PC-9 (cell line): Measurements from ENCODE around the gene C1QTNF9. TPM values are rescaled to one million over a fixed set of nuclear protein-coding genes. Genes with fewer than 3 reads are reported as not detected.
"Not testable (repeated sequence)": the region's sequence is repeated elsewhere in the genome, so short reads cannot be mapped to it uniquely, and the experiment has no call there.

Source experiments
- BruUV-seq: library from RNA; stranded (reverse); fragments of 400-500 nt; replicated peaks from 2 replicates; lab custom pipeline; 2021; lab: Mats Ljungman, UMichigan
- CTCF ChIA-PET: fragments of 300-600 bp; sonication (Branson Sonifier 250); formaldehyde crosslinking; loops from one replicate; lab custom pipeline; 2022; ENCODE audit warnings: antibody characterized with exemption; lab: Charles Lee
- POLR2A ChIA-PET: fragments of 300-600 bp; sonication (Branson Sonifier 250); formaldehyde crosslinking; loops from one replicate; lab custom pipeline; 2022; ENCODE audit warnings: antibody characterized with exemption; ENCODE audit not compliant: unreplicated experiment; lab: Charles Lee
- DNase-seq, 2 experiments: peaks; one replicate each; pipeline versions ENCODE4 v3.0.0 to v3.0.0-alpha.2; 2015 to 2022; ENCODE audit warnings: mixed read lengths in 1 of 2
- H2AFZ ChIP-seq: fragments of 200-600 bp; sonication (generic); 2 replicates; pipeline ENCODE4 v1.8.1; 2017; ENCODE audit warnings: antibody characterized with exemption
- H3F3A ChIP-seq: fragments of 200-600 bp; sonication (generic); 2 replicates; pipeline ENCODE4 v1.8.1; 2017; ENCODE audit warnings: antibody characterized with exemption, mild to moderate bottlenecking, low read depth; ENCODE audit not compliant: insufficient read depth
- H3K27ac ChIP-seq: fragments of 200-600 bp; sonication (generic); 2 replicates; pipeline ENCODE4 v1.6.1; 2016; ENCODE audit warnings: mixed run types
- H3K27me3 ChIP-seq: fragments of 200-600 bp; sonication (generic); 2 replicates; pipeline ENCODE4 v1.6.1; 2016; ENCODE audit warnings: low read depth, mixed run types; ENCODE audit not compliant: insufficient read depth
- H3K36me3 ChIP-seq: fragments of 200-600 bp; sonication (generic); 2 replicates; pipeline ENCODE4 v1.6.1; 2016; ENCODE audit warnings: low read depth, mixed run types
- H3K4me1 ChIP-seq: fragments of 200-600 bp; sonication (generic); replicated peaks from 2 replicates; pipeline ENCODE4 v1.6.1; 2016; ENCODE audit warnings: mixed run types; ENCODE audit not compliant: insufficient read depth
- H3K4me2 ChIP-seq: fragments of 200-600 bp; sonication (generic); 2 replicates; pipeline ENCODE4 v1.6.1; 2017; ENCODE audit warnings: mixed run types
- H3K4me3 ChIP-seq: fragments of 200-600 bp; sonication (generic); 2 replicates; pipeline ENCODE4 v1.6.1; 2016; ENCODE audit warnings: mixed run types
- H3K79me2 ChIP-seq: fragments of 200-600 bp; sonication (generic); 2 replicates; pipeline ENCODE4 v1.6.1; 2017; ENCODE audit warnings: low read depth, mixed run types
- H3K9me2 ChIP-seq: fragments of 200-600 bp; sonication (generic); 2 replicates; pipeline ENCODE4 v1.8.1; 2017; ENCODE audit warnings: mild to moderate bottlenecking; ENCODE audit not compliant: insufficient read depth
- H3K9me3 ChIP-seq: fragments of 200-600 bp; sonication (generic); 2 replicates; pipeline ENCODE4 v1.8.1; 2016; ENCODE audit warnings: low read depth; ENCODE audit not compliant: insufficient read depth
- H4K20me1 ChIP-seq: fragments of 200-600 bp; sonication (generic); 2 replicates; pipeline ENCODE4 v1.8.1; 2017; ENCODE audit not compliant: insufficient read depth
- CTCF ChIP-seq: fragments of 200-600 bp; sonication (generic); conservative IDR thresholded peaks from 2 replicates; pipeline ENCODE4 v1.6.1; 2017; ENCODE audit warnings: mixed run types, antibody characterized with exemption, mild to moderate bottlenecking, moderate library complexity
- EZH2 ChIP-seq: fragments of 200-600 bp; sonication (generic); IDR thresholded peaks from 2 replicates; pipeline ENCODE4 v1.8.0; 2017; ENCODE audit warnings: antibody characterized with exemption, low read depth
- intact Hi-C: fragments of 100-400 bp; cut with micrococcal nuclease; formaldehyde crosslinking; loops from one replicate; pipeline ENCODE4 v1.10.0; 2022; ENCODE audit not compliant: unreplicated experiment
- total RNA-seq: library from RNA; stranded (reverse); gene quantifications from 2 replicates; pipeline ENCODE4 v1.2.3, GENCODE V29; 2021

C1QTNF9 gene
- total RNA-seq, 1 experiment from 2014 or later: not detected

- H3K4me2 ChIP-seq, H2AFZ ChIP-seq, CTCF ChIA-PET, H3K4me1 ChIP-seq, H3K36me3 ChIP-seq, H3F3A ChIP-seq, H3K27ac ChIP-seq, H3K4me3 ChIP-seq, H4K20me1 ChIP-seq, POLR2A ChIA-PET, H3K27me3 ChIP-seq, H3K9me3 ChIP-seq, BruUV-seq, H3K9me2 ChIP-seq, H3K79me2 ChIP-seq: not testable (repeated sequence)
- peak in 1 of 2 experiments; percentile 12 for DNase-seq
- intact Hi-C loops: loop anchor here (10.0 kb wide), 1 partner anchor 102 kb away; no protein-coding TSS in a partner anchor
- peak; percentile 66 for TF ChIP-seq CTCF
Observed at GRCh38 chr13:24322470-24322869, 13.1 kb downstream of the C1QTNF9 start.

- CTCF ChIA-PET: no interaction called here
- no peak overlapping the region for H3K4me3 ChIP-seq
Observed at GRCh38 chr13:24323036-24323738, 13.8 kb downstream of the C1QTNF9 start.

GRCh38 chr13:24323739-24324075 lies 14.3 kb downstream of the C1QTNF9 start:
- POLR2A ChIA-PET: no interaction called here
- no peak overlapping the region for H3K27ac ChIP-seq
- no peaks in the 10 kb centered on the region for H3K9me3 ChIP-seq
- H3F3A ChIP-seq: no peaks in the 10 kb centered on the region
- no peaks in the 10 kb centered on the region for H4K20me1 ChIP-seq
- CTCF ChIA-PET: no interaction called here
- no peak for TF ChIP-seq CTCF
- no peak for TF ChIP-seq EZH2
- BruUV-seq: no TSS peak
- no peak for DNase-seq
- H3K4me3 ChIP-seq: no peak overlapping the region
- H3K79me2 ChIP-seq: no peaks in the 10 kb centered on the region
- H2AFZ ChIP-seq: no peak overlapping the region
- no peaks in the 10 kb centered on the region for H3K36me3 ChIP-seq
- H3K27me3 ChIP-seq: no peaks in the 10 kb centered on the region
- intact Hi-C loops: loop anchor here (10.0 kb wide), 1 partner anchor 101 kb away; no protein-coding TSS in a partner anchor
- no peak overlapping the region for H3K4me2 ChIP-seq
- no peaks in the 10 kb centered on the region for H3K4me1 ChIP-seq
- H3K9me2 ChIP-seq: no peaks in the 10 kb centered on the region

More at GRCh38 chr13:24323036-24323738, 13.8 kb downstream of the C1QTNF9 start:
- TF ChIP-seq CTCF (no peak), EZH2 (no peak)
- no peak for DNase-seq
- intact Hi-C loops: loop anchor here (10.0 kb wide), 1 partner anchor 102 kb away; no protein-coding TSS in a partner anchor
- Histone ChIP-seq H3K9me3 (no peaks in the 10 kb centered on the region), H3K4me2 (no peak overlapping the region), H3K27ac (no peak overlapping the region), H3K27me3 (no peaks in the 10 kb centered on the region), H3K36me3 (no peaks in the 10 kb centered on the region), H3K79me2 (no peaks in the 10 kb centered on the region), H2AFZ (no peak overlapping the region), H3K9me2 (no peaks in the 10 kb centered on the region), H3K4me1 (no peaks in the 10 kb centered on the region), H4K20me1 (no peaks in the 10 kb centered on the region), H3F3A (no peaks in the 10 kb centered on the region)
- no TSS peak for BruUV-seq
- POLR2A ChIA-PET: no interaction called here

GRCh38 chr13:24327598-24327997 lies 18.2 kb downstream of the C1QTNF9 start:
- H3K79me2 ChIP-seq, H4K20me1 ChIP-seq, DNase-seq, H3K27ac ChIP-seq, H3K9me3 ChIP-seq, H3K36me3 ChIP-seq, H3K4me3 ChIP-seq, H3F3A ChIP-seq, H3K4me2 ChIP-seq, H3K27me3 ChIP-seq, BruUV-seq, H2AFZ ChIP-seq, CTCF ChIA-PET, H3K9me2 ChIP-seq, H3K4me1 ChIP-seq, POLR2A ChIA-PET: not testable (repeated sequence)
- intact Hi-C loops: loop anchor here (10.0 kb wide), 1 partner anchor 97 kb away; no protein-coding TSS in a partner anchor
